WI38 (cell line): ENCODE results near the gene ROR1.

Source experiments
- H3K4me3 ChIP-seq: 2 replicates; pipeline ENCODE4 v1.5.1; 2011; ENCODE audit warnings: low read depth, mild to moderate bottlenecking, control low read depth, low read length
- TF ChIP-seq, protein P1 (sequence below): IDR thresholded peaks from 2 replicates; pipeline ENCODE4 v1.5.1; 2012; ENCODE audit warnings: low read depth, mild to moderate bottlenecking, control low read depth, low read length

ROR1 gene

DNA sequence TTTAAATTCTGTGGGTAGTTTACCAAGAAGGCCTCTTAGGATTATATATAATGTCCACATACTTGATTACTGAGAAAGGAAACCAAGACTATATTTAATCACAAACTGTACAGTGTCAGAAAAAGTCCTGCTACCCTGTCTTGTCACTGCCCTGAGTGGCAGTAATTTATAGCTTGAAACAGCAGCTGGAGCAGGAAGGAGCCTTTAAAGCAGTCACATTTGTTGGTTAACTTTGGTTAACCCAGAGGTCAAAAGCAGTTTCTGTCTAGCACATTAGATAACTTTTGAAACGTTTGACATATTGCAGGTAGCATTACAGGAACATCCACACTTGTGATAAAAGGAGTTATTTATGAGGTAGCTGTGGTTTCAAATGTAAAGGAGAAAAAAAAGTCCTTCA lies 161.7 kb downstream of the ROR1 start:
- TF ChIP-seq, protein P1, sequence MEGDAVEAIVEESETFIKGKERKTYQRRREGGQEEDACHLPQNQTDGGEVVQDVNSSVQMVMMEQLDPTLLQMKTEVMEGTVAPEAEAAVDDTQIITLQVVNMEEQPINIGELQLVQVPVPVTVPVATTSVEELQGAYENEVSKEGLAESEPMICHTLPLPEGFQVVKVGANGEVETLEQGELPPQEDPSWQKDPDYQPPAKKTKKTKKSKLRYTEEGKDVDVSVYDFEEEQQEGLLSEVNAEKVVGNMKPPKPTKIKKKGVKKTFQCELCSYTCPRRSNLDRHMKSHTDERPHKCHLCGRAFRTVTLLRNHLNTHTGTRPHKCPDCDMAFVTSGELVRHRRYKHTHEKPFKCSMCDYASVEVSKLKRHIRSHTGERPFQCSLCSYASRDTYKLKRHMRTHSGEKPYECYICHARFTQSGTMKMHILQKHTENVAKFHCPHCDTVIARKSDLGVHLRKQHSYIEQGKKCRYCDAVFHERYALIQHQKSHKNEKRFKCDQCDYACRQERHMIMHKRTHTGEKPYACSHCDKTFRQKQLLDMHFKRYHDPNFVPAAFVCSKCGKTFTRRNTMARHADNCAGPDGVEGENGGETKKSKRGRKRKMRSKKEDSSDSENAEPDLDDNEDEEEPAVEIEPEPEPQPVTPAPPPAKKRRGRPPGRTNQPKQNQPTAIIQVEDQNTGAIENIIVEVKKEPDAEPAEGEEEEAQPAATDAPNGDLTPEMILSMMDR = no peak
- H3K4me3 ChIP-seq = no peak overlapping the region

DNA sequence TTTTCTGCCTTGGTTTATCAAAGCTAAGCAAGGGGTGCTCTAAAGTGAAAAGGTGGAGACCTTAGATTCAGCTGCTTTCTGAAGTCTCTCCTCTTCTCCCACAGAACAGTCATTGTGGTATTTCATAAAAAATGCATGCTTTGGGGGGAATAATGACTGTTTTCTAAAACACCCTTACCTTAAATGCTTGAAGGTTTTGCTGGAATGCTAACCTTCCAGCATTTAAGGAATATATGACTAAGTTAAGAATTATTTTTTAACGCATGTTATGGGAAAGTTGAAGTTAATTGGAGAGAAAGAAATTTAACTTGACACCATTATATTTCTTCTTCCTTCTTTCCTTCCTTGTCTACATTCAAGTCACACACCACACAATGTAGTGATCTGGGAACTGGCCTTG lies 162.5 kb downstream of the ROR1 start:
- TF ChIP-seq, protein P1 = no peak
- no peak overlapping the region for H3K4me3 ChIP-seq

DNA sequence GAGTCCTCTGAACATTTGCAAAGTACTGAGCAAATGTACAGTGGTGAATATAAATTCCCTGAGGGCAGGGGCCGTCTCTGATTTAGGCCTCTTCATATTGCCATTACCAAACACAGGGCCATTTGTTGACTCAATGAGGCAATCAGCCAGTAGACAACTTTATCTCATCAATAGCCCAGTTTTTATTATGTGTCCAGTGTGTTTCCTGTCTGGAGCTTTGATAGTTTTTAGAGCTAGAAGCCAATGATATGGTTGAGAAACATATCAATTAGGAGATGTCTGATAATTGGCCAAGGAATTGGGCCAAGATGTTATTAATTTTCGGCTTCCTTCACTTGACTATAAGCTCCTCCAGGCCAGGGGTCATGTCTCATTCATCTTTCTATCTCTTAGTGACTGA lies 163.0 kb downstream of the ROR1 start:
- H3K4me3 ChIP-seq = no peak overlapping the region
- TF ChIP-seq, protein P1 = no peak

DNA sequence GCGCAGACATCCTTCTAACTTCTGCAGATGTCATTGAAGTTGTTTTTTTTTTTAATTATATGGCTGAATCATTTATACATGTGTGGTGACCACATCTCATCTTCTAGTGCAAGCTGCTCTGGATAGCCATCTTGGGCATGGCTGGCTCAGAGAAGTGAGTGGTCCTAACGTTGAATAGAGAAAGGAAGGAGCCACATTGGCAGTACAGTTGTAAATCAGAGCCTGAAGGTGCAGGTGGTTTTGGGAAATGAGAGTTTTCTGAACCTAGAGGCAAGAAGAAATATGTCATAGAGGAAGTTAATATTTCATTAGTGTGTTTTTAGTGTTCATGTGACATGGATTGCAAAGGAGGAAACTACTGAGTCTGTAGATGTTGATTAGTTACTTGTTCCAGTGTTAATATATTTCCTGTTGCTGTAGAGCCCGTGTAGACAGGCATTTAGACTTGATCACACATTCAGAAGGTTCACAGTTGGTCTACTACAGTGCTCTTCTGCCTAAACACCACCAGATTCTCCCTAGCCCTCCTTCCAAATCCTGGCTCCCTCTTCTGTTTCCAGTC lies 163.7 kb downstream of the ROR1 start:
- TF ChIP-seq, protein P1 = no peak
- no peak overlapping the region for H3K4me3 ChIP-seq

DNA sequence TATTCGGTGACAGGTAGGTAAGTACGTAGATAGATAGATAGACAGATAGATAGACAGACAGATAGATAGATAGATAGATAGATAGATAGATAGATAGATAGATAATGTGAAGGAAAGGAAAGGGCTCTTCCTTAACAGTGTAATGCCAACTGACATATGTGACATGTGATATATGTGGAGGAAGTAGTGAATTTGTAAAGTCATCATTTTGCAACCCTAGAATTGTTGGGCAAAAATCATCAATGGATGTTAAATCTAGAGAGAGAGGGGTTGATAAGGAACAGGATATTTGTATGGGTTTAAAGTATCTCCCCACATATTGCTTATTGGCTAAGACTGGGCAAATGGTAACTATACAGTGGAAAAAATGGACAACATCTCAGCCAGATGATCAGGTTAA lies 166.6 kb downstream of the ROR1 start:
- H3K4me3 ChIP-seq = no peak overlapping the region
- TF ChIP-seq, protein P1 = no peak

DNA sequence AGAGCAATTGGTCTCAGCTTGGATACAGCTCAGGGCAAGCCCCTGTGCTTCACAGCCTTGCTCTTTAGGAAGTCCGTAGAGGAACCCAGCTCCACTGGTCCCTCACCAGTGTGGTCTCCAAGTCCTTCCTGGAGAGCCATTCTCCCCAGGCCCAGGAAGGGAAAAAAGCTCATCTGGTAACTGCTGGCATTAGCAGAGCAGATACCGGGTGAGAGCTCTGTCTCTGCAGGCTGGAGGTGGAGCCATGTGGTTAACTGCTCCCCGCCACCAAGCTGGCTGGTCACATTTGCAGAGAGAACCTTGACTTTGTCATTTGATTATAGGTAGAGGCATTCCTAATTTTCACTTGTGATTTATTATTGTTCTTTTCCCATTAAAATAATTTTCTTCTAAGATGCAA lies 169.6 kb downstream of the ROR1 start:
- no peak overlapping the region for H3K4me3 ChIP-seq
- TF ChIP-seq, protein P1 = no peak

DNA sequence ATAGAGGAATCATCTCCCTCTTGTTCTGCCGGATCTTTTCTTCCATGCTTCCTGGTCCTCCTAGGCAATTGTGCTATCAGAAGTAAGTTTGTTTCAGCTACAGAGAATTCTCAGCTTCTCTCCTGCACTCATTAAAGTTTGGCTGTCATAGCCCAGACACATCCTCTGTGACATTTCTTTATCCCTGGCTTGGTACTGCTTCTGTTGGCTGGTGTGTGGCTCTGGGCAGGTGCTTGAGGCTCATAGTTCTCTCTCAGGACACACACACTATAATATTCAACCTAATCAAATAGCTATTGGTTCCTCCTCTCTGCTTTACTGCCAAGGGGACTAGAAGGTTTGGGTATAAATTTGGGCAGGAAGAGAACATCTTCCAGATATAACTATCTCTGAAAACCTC lies 172.1 kb downstream of the ROR1 start:
- no peak overlapping the region for H3K4me3 ChIP-seq
- TF ChIP-seq, protein P1 = no peak
